DOHH2 (cell line): ENCODE measurements around the gene ST3GAL3.
"Not testable (repeated sequence)": the region's sequence is repeated elsewhere in the genome, so short reads cannot be mapped to it uniquely, and the experiment has no call there.

ENCODE experiments used
- H3F3A ChIP-seq: fragments of 200-600 bp; sonication (generic), shearing (Covaris generic); 2 replicates; pipeline ENCODE4 v1.6.0; 2016; ENCODE audit warnings: antibody characterized with exemption, mild to moderate bottlenecking; ENCODE audit not compliant: control insufficient read depth, insufficient read depth
- H3K27ac ChIP-seq: fragments of 200-600 bp; sonication (generic); 2 replicates; pipeline ENCODE4 v1.5.1; 2014; ENCODE audit warnings: low read depth, mild to moderate bottlenecking, low read length, moderate library complexity
- H3K27me3 ChIP-seq: fragments of 200-600 bp; sonication (generic); 2 replicates; pipeline ENCODE4 v1.6.1; 2014; ENCODE audit warnings: mild to moderate bottlenecking, low read length, mixed read lengths; ENCODE audit not compliant: control insufficient read depth
- H3K36me3 ChIP-seq: fragments of 200-600 bp; sonication (generic); 2 replicates; pipeline ENCODE4 v1.6.1; 2014; ENCODE audit warnings: mild to moderate bottlenecking, low read length, moderate library complexity, mixed read lengths; ENCODE audit not compliant: control insufficient read depth
- H3K4me1 ChIP-seq: fragments of 200-600 bp; sonication (generic); 2 replicates; pipeline ENCODE4 v1.6.1; 2014; ENCODE audit warnings: mild to moderate bottlenecking, low read length, mixed read lengths; ENCODE audit not compliant: control insufficient read depth
- H3K4me2 ChIP-seq: fragments of 200-600 bp; sonication (generic); 2 replicates; pipeline ENCODE4 v1.6.0; 2014; ENCODE audit warnings: mild to moderate bottlenecking, low read length, moderate library complexity
- H3K4me3 ChIP-seq: fragments of 200-600 bp; sonication (generic); 2 replicates; pipeline ENCODE4 v1.5.1; 2014; ENCODE audit warnings: mild to moderate bottlenecking, low read length, mixed read lengths
- H3K79me2 ChIP-seq: fragments of 200-600 bp; sonication (generic); 2 replicates; pipeline ENCODE4 v1.6.1; 2014; ENCODE audit warnings: mild to moderate bottlenecking, low read length, mixed read lengths; ENCODE audit not compliant: control insufficient read depth
- H3K9me2 ChIP-seq: fragments of 200-600 bp; sonication (generic); replicated peaks from 2 replicates; pipeline ENCODE4 v1.6.1; 2014; ENCODE audit warnings: mild to moderate bottlenecking, low read length, mixed read lengths; ENCODE audit not compliant: control insufficient read depth
- H3K9me3 ChIP-seq: fragments of 200-600 bp; sonication (generic); 2 replicates; pipeline ENCODE4 v1.6.1; 2014; ENCODE audit warnings: antibody characterized with exemption, low read length, mixed read lengths; ENCODE audit not compliant: control insufficient read depth, insufficient read depth
- H4K20me1 ChIP-seq: fragments of 200-600 bp; sonication (generic); 2 replicates; pipeline ENCODE4 v1.6.0; 2014; ENCODE audit warnings: low read depth, mild to moderate bottlenecking, antibody characterized with exemption, low read length, moderate library complexity; ENCODE audit not compliant: control insufficient read depth, insufficient read depth
- EZH2phosphoT487 ChIP-seq: fragments of 200-600 bp; sonication (generic); IDR thresholded peaks from 2 replicates; pipeline ENCODE4 v1.6.1; 2017; ENCODE audit warnings: borderline replicate concordance, mild to moderate bottlenecking, antibody characterized with exemption, low read length, moderate library complexity, mixed read lengths
- TF ChIP-seq, protein P1 (sequence below): fragments of 200-600 bp; sonication (generic); IDR thresholded peaks from one replicate; pipeline ENCODE4 v1.5.1; 2014; ENCODE audit warnings: antibody characterized with exemption, mild to moderate bottlenecking, low read depth, low read length; ENCODE audit not compliant: poor library complexity, severe bottlenecking

ST3GAL3 gene

GRCh38 chr1:43773821-43774220, 66.5 kb downstream of the ST3GAL3 start:
- no peaks in the 10 kb centered on the region for H3K9me3 ChIP-seq
- 0 out of 2 replicates have a peak, but pooled peaks cover 4% of the 10 kb centered on the region for H3K4me1 ChIP-seq
- no peaks in the 10 kb centered on the region for H3F3A ChIP-seq
- no peak overlapping the region for H3K4me3 ChIP-seq
- H3K9me2 ChIP-seq = no peaks in the 10 kb centered on the region
- H3K79me2 ChIP-seq = no peaks in the 10 kb centered on the region
- TF ChIP-seq, protein P1, sequence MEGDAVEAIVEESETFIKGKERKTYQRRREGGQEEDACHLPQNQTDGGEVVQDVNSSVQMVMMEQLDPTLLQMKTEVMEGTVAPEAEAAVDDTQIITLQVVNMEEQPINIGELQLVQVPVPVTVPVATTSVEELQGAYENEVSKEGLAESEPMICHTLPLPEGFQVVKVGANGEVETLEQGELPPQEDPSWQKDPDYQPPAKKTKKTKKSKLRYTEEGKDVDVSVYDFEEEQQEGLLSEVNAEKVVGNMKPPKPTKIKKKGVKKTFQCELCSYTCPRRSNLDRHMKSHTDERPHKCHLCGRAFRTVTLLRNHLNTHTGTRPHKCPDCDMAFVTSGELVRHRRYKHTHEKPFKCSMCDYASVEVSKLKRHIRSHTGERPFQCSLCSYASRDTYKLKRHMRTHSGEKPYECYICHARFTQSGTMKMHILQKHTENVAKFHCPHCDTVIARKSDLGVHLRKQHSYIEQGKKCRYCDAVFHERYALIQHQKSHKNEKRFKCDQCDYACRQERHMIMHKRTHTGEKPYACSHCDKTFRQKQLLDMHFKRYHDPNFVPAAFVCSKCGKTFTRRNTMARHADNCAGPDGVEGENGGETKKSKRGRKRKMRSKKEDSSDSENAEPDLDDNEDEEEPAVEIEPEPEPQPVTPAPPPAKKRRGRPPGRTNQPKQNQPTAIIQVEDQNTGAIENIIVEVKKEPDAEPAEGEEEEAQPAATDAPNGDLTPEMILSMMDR = no peak
- TF ChIP-seq EZH2phosphoT487 = no peak
- no peaks in the 10 kb centered on the region for H3K36me3 ChIP-seq
- H3K27me3 ChIP-seq = no peaks in the 10 kb centered on the region
- no peak overlapping the region for H3K4me2 ChIP-seq
- H4K20me1 ChIP-seq = no peaks in the 10 kb centered on the region
- no peak overlapping the region for H3K27ac ChIP-seq

- no peaks in the 10 kb centered on the region for H3K36me3 ChIP-seq
- H3K4me2 ChIP-seq = no peak overlapping the region
- no peaks in the 10 kb centered on the region for H3K27me3 ChIP-seq
- no peak for TF ChIP-seq EZH2phosphoT487
- TF ChIP-seq, protein P1 = no peak
- H3K4me1 ChIP-seq = peaks cover 6% of the 10 kb centered on the region
- H4K20me1 ChIP-seq = no peaks in the 10 kb centered on the region
- H3K4me3 ChIP-seq = no peak overlapping the region
- H3F3A ChIP-seq = no peaks in the 10 kb centered on the region
- no peaks in the 10 kb centered on the region for H3K9me3 ChIP-seq
- H3K79me2 ChIP-seq = no peaks in the 10 kb centered on the region
- H3K27ac ChIP-seq = no peak overlapping the region
- H3K9me2 ChIP-seq = no peaks in the 10 kb centered on the region
Measured at GRCh38 chr1:43774359-43774758, 67.0 kb downstream of the ST3GAL3 start.

GRCh38 chr1:43776043-43776761, 68.9 kb downstream of the ST3GAL3 start:
- peaks cover 14% of the 10 kb centered on the region for H3K4me1 ChIP-seq
- TF ChIP-seq EZH2phosphoT487 = no peak
- TF ChIP-seq, protein P1 = no peak
- peaks cover 2% of the 10 kb centered on the region; the same call in 1 of the 2 replicates for H3K9me3 ChIP-seq
- no peaks in the 10 kb centered on the region for H3K27me3 ChIP-seq
- H3K79me2 ChIP-seq = no peaks in the 10 kb centered on the region
- H4K20me1 ChIP-seq = no peaks in the 10 kb centered on the region
- no peaks in the 10 kb centered on the region for H3K9me2 ChIP-seq
- no peak overlapping the region for H3K4me3 ChIP-seq
- H3K36me3 ChIP-seq = 0 out of 2 replicates have a peak, but pooled peaks cover 3% of the 10 kb centered on the region
- no peak overlapping the region for H3K27ac ChIP-seq
- no peak overlapping the region for H3K4me2 ChIP-seq
- H3F3A ChIP-seq = 0 out of 2 replicates have a peak, but pooled peaks cover 6% of the 10 kb centered on the region

DNA sequence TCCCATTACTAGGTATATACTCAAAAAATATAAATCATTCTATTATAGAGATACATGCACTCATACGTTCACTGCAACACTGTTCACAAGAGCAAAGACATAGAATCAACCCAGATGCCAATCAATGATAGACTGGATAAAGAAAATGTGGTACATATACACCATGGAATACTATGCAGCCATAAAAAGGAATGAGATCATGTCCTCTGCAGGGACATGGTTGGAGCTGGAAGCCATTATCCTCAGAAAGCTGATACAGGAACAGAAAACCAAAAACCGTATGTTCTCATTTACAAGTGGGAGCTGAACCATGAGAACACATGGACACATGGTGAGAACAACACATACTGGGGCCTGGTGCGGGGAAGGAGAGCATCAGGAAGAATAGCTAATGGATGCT, 70.6 kb downstream of the ST3GAL3 start:
- H3K4me2 ChIP-seq, H3K9me3 ChIP-seq, H3K4me3 ChIP-seq, H3K36me3 ChIP-seq, H3K27me3 ChIP-seq, H3K27ac ChIP-seq, H4K20me1 ChIP-seq, H3F3A ChIP-seq, H3K9me2 ChIP-seq, H3K79me2 ChIP-seq: not testable (repeated sequence)
- peaks cover 14% of the 10 kb centered on the region for H3K4me1 ChIP-seq
